A549 (cell line): ENCODE results near the gene NELFA. TPM values are rescaled to one million over a fixed set of nuclear protein-coding genes. Genes with fewer than 3 reads are reported as not detected.
"Not testable (repeated sequence)": the region's sequence is repeated elsewhere in the genome, so short reads cannot be mapped to it uniquely, and the experiment has no call there.

Source experiments
- ATAC-seq, 2 experiments: fragments of 200-7000 bp in 1 of 2; fragments of >200 bp in 1 of 2; cut with Nextera tagmentation in 1 of 2; cut with Tn5 transposase in 1 of 2; 3 replicates each; pipeline versions ENCODE4 v1.8.0 to v1.9.1; 2018 to 2020; ENCODE audit warnings: mild to moderate bottlenecking in 1 of 2, moderate library complexity in 1 of 2
- CTCF ChIA-PET: fragments of 300-600 bp; sonication (Branson Sonifier 250); formaldehyde crosslinking; extraction: SDS; loops from one replicate; lab custom pipeline; 2021; ENCODE audit warnings: antibody characterized with exemption, inconsistent platforms; lab: Yijun Ruan, JAX
- POLR2A ChIA-PET: fragments of 350-600 bp; formaldehyde crosslinking; extraction: SDS; loops from one replicate; lab custom pipeline; 2021; ENCODE audit warnings: antibody characterized with exemption, inconsistent platforms; lab: Yijun Ruan, JAX
- DNase-seq, 2 experiments: peaks; one replicate each; pipeline versions ENCODE4 v3.0.0 to v3.0.0-alpha.2; 2011 to 2016; ENCODE audit warnings: low read depth in 1 of 2, low spot score in 1 of 2
- FAIRE-seq: peaks from 2 replicates; lab custom pipeline; 2011; peaks lifted over from hg19 to GRCh38; lab: Jason Lieb, UNC
- H3K27ac ChIP-seq, 2 experiments: fragments of >200 bp; sonication (Bioruptor Twin); formaldehyde crosslinking; 3 replicates each; pipeline ENCODE4 v1.5.1; 2016 to 2017
- H3K4me1 ChIP-seq: fragments of >200 bp; sonication (Bioruptor Twin); formaldehyde crosslinking; 3 replicates; pipeline ENCODE4 v1.6.1; 2016
- H3K4me2 ChIP-seq: fragments of >200 bp; sonication (Bioruptor Twin); formaldehyde crosslinking; 3 replicates; pipeline ENCODE4 v1.6.1; 2016
- H3K4me3 ChIP-seq: fragments of >200 bp; sonication (Bioruptor Twin); formaldehyde crosslinking; 3 replicates; pipeline ENCODE4 v1.5.1; 2016
- H3K9me3 ChIP-seq: fragments of >200 bp; sonication (Bioruptor Twin); formaldehyde crosslinking; 3 replicates; pipeline ENCODE4 v1.6.1; 2016
- BCL3 ChIP-seq: fragments of >200 bp; sonication (Bioruptor Twin); formaldehyde crosslinking; IDR thresholded peaks from 3 replicates; pipeline ENCODE4 v1.6.1; 2016
- BHLHE40 ChIP-seq: IDR thresholded peaks from 2 replicates; pipeline ENCODE4 v1.6.1; 2012; ENCODE audit warnings: low read depth, low read length, inconsistent platforms
- CEBPB ChIP-seq, 2 experiments: fragments of >200 bp in 1 of 2; sonication (Bioruptor Twin) in 1 of 2; formaldehyde crosslinking in 1 of 2; IDR thresholded peaks; 2 replicates each; pipeline ENCODE4 v1.6.1; 2012 to 2016
- CHD2 ChIP-seq: fragments of 150-350 bp; IDR thresholded peaks from 2 replicates; pipeline ENCODE4 v1.6.1; 2014; ENCODE audit warnings: low read length; ENCODE audit not compliant: partially characterized antibody
- CHD4 ChIP-seq: fragments of 200-600 bp; sonication (generic); IDR thresholded peaks from 2 replicates; pipeline ENCODE4 v1.6.1; 2016; ENCODE audit warnings: antibody characterized with exemption, mild to moderate bottlenecking, borderline replicate concordance
- EHF ChIP-seq: fragments of 250-450 bp; sonication (Bioruptor Pico); IDR thresholded peaks from 2 replicates; pipeline ENCODE4 v1.5.0; 2020; ENCODE audit warnings: mild to moderate bottlenecking
- EP300 ChIP-seq, 2 experiments: fragments of >200 bp; sonication (Bioruptor Twin); formaldehyde crosslinking; IDR thresholded peaks; 2 replicates in 1 of 2; 3 replicates in 1 of 2; pipeline ENCODE4 v1.6.1; 2016 to 2017
- FOSB ChIP-seq: fragments of 250-450 bp; sonication (Bioruptor Pico); IDR thresholded peaks from 2 replicates; pipeline ENCODE4 v1.5.0; 2020; ENCODE audit warnings: mild to moderate bottlenecking, moderate library complexity
- FOSL2 ChIP-seq, 2 experiments: fragments of 450-650 bp in 1 of 2; fragments of >200 bp in 1 of 2; sonication (Bioruptor Twin) in 1 of 2; formaldehyde crosslinking; IDR thresholded peaks; 2 replicates each; pipeline versions ENCODE4 v1.5.0 to v1.6.1; 2016 to 2020; ENCODE audit warnings: mild to moderate bottlenecking in 1 of 2, moderate library complexity in 1 of 2
- FOXS1 ChIP-seq: fragments of 250-450 bp; sonication (Bioruptor Pico); IDR thresholded peaks from 2 replicates; pipeline ENCODE4 v1.5.0; 2020; ENCODE audit warnings: mild to moderate bottlenecking, moderate library complexity
- GATA3 ChIP-seq: IDR thresholded peaks from 2 replicates; pipeline ENCODE4 v1.6.1; 2012; ENCODE audit warnings: borderline replicate concordance
- HOXA7 ChIP-seq: fragments of 250-450 bp; sonication (Bioruptor Pico); IDR thresholded peaks from 2 replicates; pipeline ENCODE4 v1.5.0; 2020; ENCODE audit warnings: mild to moderate bottlenecking, moderate library complexity
- HOXB5 ChIP-seq: fragments of 250-450 bp; sonication (Bioruptor Pico); IDR thresholded peaks from 2 replicates; pipeline ENCODE4 v1.5.0; 2020; ENCODE audit warnings: mild to moderate bottlenecking, moderate library complexity
- JUN ChIP-seq, 2 experiments: fragments of >200 bp; sonication (Bioruptor Twin); formaldehyde crosslinking; IDR thresholded peaks; 2 replicates in 1 of 2; 3 replicates in 1 of 2; pipeline ENCODE4 v1.6.1; 2016 to 2017
- JUNB ChIP-seq: fragments of >200 bp; sonication (Bioruptor Twin); formaldehyde crosslinking; IDR thresholded peaks from 2 replicates; pipeline ENCODE4 v1.6.1; 2016
- MAZ ChIP-seq: fragments of 150-350 bp; IDR thresholded peaks from 2 replicates; pipeline ENCODE4 v1.6.1; 2014; ENCODE audit warnings: antibody characterized with exemption, low read depth, low read length, borderline replicate concordance
- NFE2L2 ChIP-seq: fragments of 150-350 bp; conservative IDR thresholded peaks from 2 replicates; pipeline ENCODE4 v1.6.1; 2014; ENCODE audit warnings: low read length
- NR3C1 ChIP-seq: fragments of >200 bp; sonication (Bioruptor Twin); formaldehyde crosslinking; IDR thresholded peaks from 3 replicates; pipeline ENCODE4 v1.6.1; 2017
- PHF8 ChIP-seq: fragments of 200-600 bp; sonication (generic); IDR thresholded peaks from 2 replicates; pipeline ENCODE4 v1.6.1; 2016; ENCODE audit warnings: low read depth, mild to moderate bottlenecking, antibody characterized with exemption, moderate library complexity, borderline replicate concordance
- POLR2AphosphoS2 ChIP-seq: conservative IDR thresholded peaks from 2 replicates; pipeline ENCODE4 v1.6.1; 2012; ENCODE audit warnings: low read length, improper control_type of control experiment, inconsistent platforms
- RAD21 ChIP-seq, 2 experiments: fragments of >200 bp in 1 of 2; sonication (Bioruptor Twin) in 1 of 2; formaldehyde crosslinking in 1 of 2; IDR thresholded peaks in 1 of 2; conservative IDR thresholded peaks in 1 of 2; 2 replicates in 1 of 2; 3 replicates in 1 of 2; pipeline ENCODE4 v1.6.1; 2012 to 2018; ENCODE audit warnings: inconsistent platforms in 1 of 2
- RARB ChIP-seq: fragments of 250-450 bp; sonication (Bioruptor Pico); IDR thresholded peaks from 2 replicates; pipeline ENCODE4 v1.8.0; 2021; ENCODE audit warnings: mild to moderate bottlenecking, moderate library complexity
- RCOR1 ChIP-seq: fragments of 150-350 bp; IDR thresholded peaks from 2 replicates; pipeline ENCODE4 v1.6.1; 2014; ENCODE audit warnings: antibody characterized with exemption, low read length, low read depth
- RNF2 ChIP-seq: fragments of 200-600 bp; sonication (generic); IDR thresholded peaks from 2 replicates; pipeline ENCODE4 v1.6.1; 2016; ENCODE audit warnings: low read depth, mild to moderate bottlenecking, antibody characterized with exemption, moderate library complexity, borderline replicate concordance
- SMC3 ChIP-seq: fragments of >200 bp; sonication (Bioruptor Twin); formaldehyde crosslinking; IDR thresholded peaks from 3 replicates; pipeline ENCODE4 v1.6.1; 2018; ENCODE audit warnings: inconsistent platforms
- ZFP36 ChIP-seq: fragments of 450-650 bp; IDR thresholded peaks from 2 replicates; pipeline ENCODE4 v1.6.1; 2014; ENCODE audit warnings: borderline replicate concordance; ENCODE audit not compliant: partially characterized antibody
- ZNF302 ChIP-seq: fragments of 250-450 bp; sonication (Bioruptor Pico); IDR thresholded peaks from 2 replicates; pipeline ENCODE4 v1.9.0; 2021; ENCODE audit warnings: inconsistent platforms, mild to moderate bottlenecking, moderate library complexity
- WGBS: methylation state at CpG from one replicate; pipeline ENCODE4 v1.1.6; 2017; ENCODE audit errors: missing lambda C conversion rate; 5-methylcytosine and 5-hydroxymethylcytosine counted together
- polyA plus RNA-seq, 4 experiments: library from polyadenylated mRNA; depleted of rRNA in 3 of 4; stranded (reverse); fragments of >200 nt; fragmentation: RNase III in 1 of 4; extraction: RNeasy Plus Mini Kit Qiagen cat#74134 plus additional on column Dnase treatment in 1 of 4; gene quantifications; 2 replicates in 3 of 4; 3 replicates in 1 of 4; pipeline ENCODE4 v1.2.3, GENCODE V29; 2011 to 2017
- TF ChIP-seq, protein P1 (sequence below): IDR thresholded peaks from 2 replicates; pipeline ENCODE4 v1.6.1; 2012

NELFA gene
- polyA plus RNA-seq, 2 of the 4 experiments (the other 2 are of a cell fraction) = 11.1 to 18.3 TPM

DNA sequence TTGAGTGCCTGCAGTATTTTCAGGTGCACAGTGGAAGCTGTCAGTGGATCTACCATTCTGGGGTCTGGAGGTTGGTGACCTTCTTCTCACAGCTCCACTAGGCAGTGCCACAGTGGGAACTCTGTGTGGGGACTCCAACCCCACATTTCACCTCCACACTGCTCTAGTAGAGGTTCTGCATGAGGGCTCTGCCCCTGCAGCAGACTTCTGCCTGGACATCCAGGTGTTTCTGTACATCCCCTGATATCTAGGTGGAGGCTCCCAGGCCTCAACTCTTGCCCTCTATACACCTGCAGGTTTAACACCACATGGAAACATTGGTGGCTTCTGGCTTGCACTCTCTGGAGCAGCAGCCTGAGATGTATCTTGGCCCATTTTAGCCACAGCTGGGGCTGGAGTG, 17.0 kb upstream of the NELFA start:
- no peak overlapping the region for H3K4me3 ChIP-seq
- no peak for TF ChIP-seq BHLHE40
- no peak for TF ChIP-seq NFE2L2
- TF ChIP-seq PHF8 = no peak
- no peak for TF ChIP-seq CHD2
- no peak for TF ChIP-seq EHF (CRISPR knock-in tag)
- TF ChIP-seq NR3C1 = no peak
- TF ChIP-seq JUN (IDR thresholded peaks at IDR 0.05) = no peak
- TF ChIP-seq, protein P1, sequence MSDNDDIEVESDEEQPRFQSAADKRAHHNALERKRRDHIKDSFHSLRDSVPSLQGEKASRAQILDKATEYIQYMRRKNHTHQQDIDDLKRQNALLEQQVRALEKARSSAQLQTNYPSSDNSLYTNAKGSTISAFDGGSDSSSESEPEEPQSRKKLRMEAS = no peak
- no peak for TF ChIP-seq RARB (CRISPR knock-in tag)
- TF ChIP-seq JUNB = no peak
- TF ChIP-seq EP300 (IDR thresholded peaks at IDR 0.05) = no peak
- TF ChIP-seq ZNF302 (CRISPR knock-in tag) = no peak
- no peak for TF ChIP-seq FOSL2 (IDR thresholded peaks at IDR 0.05)
- TF ChIP-seq FOSL2 (CRISPR knock-in tag; IDR thresholded peaks at IDR 0.05) = no peak
- TF ChIP-seq RCOR1 = no peak
- H3K4me1 ChIP-seq = no peaks in the 10 kb centered on the region
- no peak for FAIRE-seq
- no peak for ATAC-seq
- H3K9me3 ChIP-seq = 0 out of 3 replicates have a peak, but pooled peaks cover 2% of the 10 kb centered on the region
- DNase-seq = no peak
- ChIA-PET CTCF (interaction anchor here (1.0 kb wide), 1 partner anchor 16 kb away, joined by 3 read pairs; no protein-coding TSS in a partner anchor), POLR2A (no interaction called here)
- H3K27ac ChIP-seq = no peak overlapping the region
- H3K4me2 ChIP-seq = no peak overlapping the region

- no peaks in the 10 kb centered on the region for H3K4me1 ChIP-seq
- ChIA-PET CTCF (no interaction called here), POLR2A (no interaction called here)
- no peak overlapping the region for H3K4me3 ChIP-seq
- ATAC-seq (no peak), FAIRE-seq (no peak), DNase-seq (no peak)
- no peak overlapping the region for H3K27ac ChIP-seq
- TF ChIP-seq PHF8 (no peak), CHD4 (no peak), BHLHE40 (no peak), ZNF302 (CRISPR knock-in tag) (no peak), ZFP36 (no peak), GATA3 (no peak), MAZ (no peak), HOXB5 (CRISPR knock-in tag) (no peak), RNF2 (no peak), SMC3 (no peak), POLR2AphosphoS2 (no peak), CEBPB (IDR thresholded peaks at IDR 0.05) (no peak), FOXS1 (no peak), BCL3 (no peak), RCOR1 (no peak), HOXA7 (no peak), RAD21 (conservative IDR thresholded peaks at IDR 0.05 in 1 of 2, IDR thresholded peaks at IDR 0.05 in 1 of 2) (no peak), FOSB (CRISPR knock-in tag) (no peak), CHD2 (no peak), JUN (IDR thresholded peaks at IDR 0.05) (no peak)
- no peak overlapping the region for H3K4me2 ChIP-seq
- 0 out of 3 replicates have a peak, but pooled peaks cover 2% of the 10 kb centered on the region for H3K9me3 ChIP-seq
Measured at GRCh38 chr4:2024683-2025082, 15.9 kb upstream of the NELFA start.

DNA sequence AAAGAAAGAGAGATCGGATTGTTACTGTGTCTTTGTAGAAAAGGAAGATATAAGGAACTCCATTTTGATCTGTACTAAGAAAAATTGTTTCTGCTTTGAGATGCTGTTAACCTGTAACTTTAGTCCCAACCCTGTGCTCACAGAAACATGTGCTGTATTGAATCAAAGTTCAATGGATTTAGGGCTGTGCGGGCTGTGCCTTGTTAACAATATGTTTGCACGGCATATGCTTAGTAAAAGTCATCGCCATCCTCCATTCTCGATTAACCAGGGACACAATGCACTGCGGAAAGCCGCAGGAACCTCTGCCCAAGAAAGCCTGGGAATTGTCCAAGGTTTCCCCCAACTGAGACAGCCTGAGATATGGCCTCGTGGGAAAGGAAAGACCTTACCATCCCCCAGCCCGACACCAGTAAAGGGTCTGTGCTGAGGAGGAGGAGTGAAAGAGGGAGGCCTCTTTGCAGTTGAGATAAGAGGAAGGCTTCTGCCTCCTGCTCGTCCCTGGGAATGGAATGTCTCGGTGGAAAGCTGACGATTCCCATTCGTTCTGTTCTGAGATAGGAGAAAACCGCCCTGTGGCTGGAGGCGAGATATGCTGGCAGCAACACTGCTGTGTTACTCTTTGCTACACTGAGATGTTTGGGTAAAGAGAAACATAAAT, 12.7 kb upstream of the NELFA start:
- H3K4me1 ChIP-seq, H3K4me2 ChIP-seq, POLR2A ChIA-PET, FAIRE-seq, ATAC-seq, H3K27ac ChIP-seq, H3K4me3 ChIP-seq, H3K9me3 ChIP-seq, DNase-seq: not testable (repeated sequence)
- CTCF ChIA-PET = interaction anchor here (0.8 kb wide), 1 partner anchor 12 kb away, joined by 3 read pairs; the partner anchor contains the start of gene NELFA
- WGBS = 79% methylated on average over 14 of the region's 15 CpGs
